Cardiac muscle cell (in vitro differentiated cells and primary cell): ENCODE measurements around the gene DFFB. TPM values are rescaled to one million over a fixed set of nuclear protein-coding genes. Genes with fewer than 3 reads are reported as not detected.

ENCODE experiments used
- DNase-seq, 2 donors: peaks; one replicate each; pipeline versions ENCODE4 v3.0.0 to v3.0.0-alpha.2; 2010 to 2017; ENCODE audit warnings: low read depth in 1 of 2, low spot score in 1 of 2
- H3K27ac ChIP-seq: fragments of 200-600 bp; sonication (generic); 2 replicates; pipeline ENCODE4 v1.5.1; 2016
- H3K27me3 ChIP-seq: fragments of 200-600 bp; sonication (generic); 2 replicates; pipeline ENCODE4 v1.6.0; 2016; ENCODE audit warnings: control low read depth
- H3K36me3 ChIP-seq: fragments of 200-600 bp; sonication (generic); 2 replicates; pipeline ENCODE4 v1.5.1; 2016; ENCODE audit warnings: control low read depth
- H3K4me1 ChIP-seq: fragments of 200-600 bp; sonication (generic); 2 replicates; pipeline ENCODE4 v1.8.1; 2017; ENCODE audit warnings: low read depth, mild to moderate bottlenecking, mixed run types
- H3K4me3 ChIP-seq: fragments of 200-600 bp; sonication (generic); 2 replicates; pipeline ENCODE4 v1.5.1; 2016; ENCODE audit warnings: mild to moderate bottlenecking
- H3K9me3 ChIP-seq: fragments of 200-600 bp; sonication (generic); 2 replicates; pipeline ENCODE4 v1.5.1; 2017; ENCODE audit warnings: low read depth, mild to moderate bottlenecking, control low read depth
- polyA plus RNA-seq: library from polyadenylated mRNA; unstranded; fragments of >200 nt; fragmentation: Nextera tagmentation; extraction: Ambion mirVana; gene quantifications from 2 replicates; pipeline ENCODE4 v1.2.1, GENCODE V29; 2016
- total RNA-seq: library from RNA; depleted of rRNA; stranded (reverse); fragments of >200 nt; gene quantifications from 2 replicates; pipeline ENCODE4 v1.2.3, GENCODE V29; 2016
- TF ChIP-seq, protein P1 (sequence below): IDR thresholded peaks from 2 replicates; pipeline ENCODE4 v1.5.1; 2012; ENCODE audit warnings: low read depth, mild to moderate bottlenecking, low read length

DFFB gene
- total and polyA plus RNA-seq, 2 experiments from 2014 or later, result 6.5 to 8.0 TPM

DNA sequence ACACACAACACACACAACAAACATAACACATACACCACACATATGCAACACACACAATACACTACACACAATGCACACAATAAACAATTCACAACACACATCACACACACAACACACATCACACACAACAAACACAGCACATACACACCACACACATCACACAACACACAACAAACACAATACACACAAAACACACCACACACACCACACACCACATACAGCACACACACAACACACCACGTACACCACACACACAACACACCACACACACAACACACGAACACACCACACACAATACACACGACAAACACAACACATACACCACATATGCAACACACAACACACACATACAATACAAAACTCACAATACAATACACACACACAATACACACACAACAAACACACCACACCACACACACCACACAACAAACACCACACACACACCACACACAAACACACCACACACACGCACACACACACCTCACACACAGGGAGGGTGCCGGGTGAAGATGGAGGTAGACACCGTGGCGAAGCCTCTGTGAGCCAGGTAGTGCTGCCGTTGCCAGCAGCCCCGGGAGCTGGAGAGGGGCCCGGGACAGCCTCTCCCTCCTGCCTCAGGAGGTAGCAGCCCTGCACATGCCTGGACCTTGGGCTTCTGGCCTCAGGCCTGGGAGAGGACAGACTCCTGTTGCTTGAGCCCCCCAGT lies 73.2 kb downstream of the DFFB start:
- no peak for DNase-seq
- H3K9me3 ChIP-seq, result no peaks in the 10 kb centered on the region
- no peaks in the 10 kb centered on the region for H3K36me3 ChIP-seq
- H3K27me3 ChIP-seq, result no peaks in the 10 kb centered on the region
- H3K4me3 ChIP-seq, result no peak overlapping the region
- no peaks in the 10 kb centered on the region for H3K4me1 ChIP-seq
- no peak overlapping the region for H3K27ac ChIP-seq
- TF ChIP-seq, protein P1, sequence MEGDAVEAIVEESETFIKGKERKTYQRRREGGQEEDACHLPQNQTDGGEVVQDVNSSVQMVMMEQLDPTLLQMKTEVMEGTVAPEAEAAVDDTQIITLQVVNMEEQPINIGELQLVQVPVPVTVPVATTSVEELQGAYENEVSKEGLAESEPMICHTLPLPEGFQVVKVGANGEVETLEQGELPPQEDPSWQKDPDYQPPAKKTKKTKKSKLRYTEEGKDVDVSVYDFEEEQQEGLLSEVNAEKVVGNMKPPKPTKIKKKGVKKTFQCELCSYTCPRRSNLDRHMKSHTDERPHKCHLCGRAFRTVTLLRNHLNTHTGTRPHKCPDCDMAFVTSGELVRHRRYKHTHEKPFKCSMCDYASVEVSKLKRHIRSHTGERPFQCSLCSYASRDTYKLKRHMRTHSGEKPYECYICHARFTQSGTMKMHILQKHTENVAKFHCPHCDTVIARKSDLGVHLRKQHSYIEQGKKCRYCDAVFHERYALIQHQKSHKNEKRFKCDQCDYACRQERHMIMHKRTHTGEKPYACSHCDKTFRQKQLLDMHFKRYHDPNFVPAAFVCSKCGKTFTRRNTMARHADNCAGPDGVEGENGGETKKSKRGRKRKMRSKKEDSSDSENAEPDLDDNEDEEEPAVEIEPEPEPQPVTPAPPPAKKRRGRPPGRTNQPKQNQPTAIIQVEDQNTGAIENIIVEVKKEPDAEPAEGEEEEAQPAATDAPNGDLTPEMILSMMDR, result no peak

DNA sequence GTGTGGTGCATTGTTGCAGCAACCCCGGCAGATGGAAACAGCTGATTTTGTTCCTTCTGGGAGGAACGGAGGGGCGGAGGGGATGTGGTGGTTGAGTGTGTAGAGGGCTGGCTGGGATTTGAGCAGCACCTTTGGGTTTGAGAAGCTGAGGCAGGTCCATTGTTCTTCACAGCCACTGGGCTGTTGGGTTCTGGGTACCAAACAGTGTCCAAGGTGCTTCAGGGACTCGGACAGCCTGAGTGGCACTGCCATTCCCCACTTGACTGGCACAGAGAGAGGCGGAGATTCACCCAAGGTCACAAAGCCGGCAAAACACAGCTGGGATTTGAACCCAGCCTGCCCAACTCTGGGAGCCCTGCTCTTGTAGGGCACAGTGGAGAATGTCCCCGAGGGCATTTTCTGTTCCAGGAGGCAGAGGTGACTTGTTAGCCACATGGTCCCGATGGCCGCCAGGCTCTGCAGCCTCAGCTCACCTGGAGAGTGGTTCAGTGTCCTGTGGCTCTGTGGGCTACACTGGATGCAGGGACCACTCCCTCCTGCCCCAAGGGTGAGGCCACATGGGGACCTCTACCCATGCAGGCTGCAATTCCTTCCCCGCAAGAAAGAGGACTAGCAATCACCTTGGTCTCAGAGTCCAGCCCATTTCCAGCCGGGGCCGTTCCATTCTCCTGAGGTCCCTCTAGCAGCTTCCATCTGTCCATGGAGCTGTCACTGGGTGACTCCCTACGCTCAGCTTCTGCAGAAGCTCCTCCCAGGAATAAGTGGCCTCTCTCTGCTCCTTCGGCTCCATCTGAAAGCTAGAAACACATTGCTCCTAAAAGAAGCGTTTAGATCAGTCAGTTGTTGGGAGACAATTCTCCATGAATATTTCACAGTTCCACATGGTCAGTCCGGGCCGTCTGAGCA lies 74.0 kb downstream of the DFFB start:
- TF ChIP-seq, protein P1, result no peak
- Histone ChIP-seq H3K4me1 (no peaks in the 10 kb centered on the region), H3K27me3 (no peaks in the 10 kb centered on the region), H3K27ac (no peak overlapping the region), H3K4me3 (no peak overlapping the region), H3K9me3 (no peaks in the 10 kb centered on the region), H3K36me3 (no peaks in the 10 kb centered on the region)
- DNase-seq, result no peak

DNA sequence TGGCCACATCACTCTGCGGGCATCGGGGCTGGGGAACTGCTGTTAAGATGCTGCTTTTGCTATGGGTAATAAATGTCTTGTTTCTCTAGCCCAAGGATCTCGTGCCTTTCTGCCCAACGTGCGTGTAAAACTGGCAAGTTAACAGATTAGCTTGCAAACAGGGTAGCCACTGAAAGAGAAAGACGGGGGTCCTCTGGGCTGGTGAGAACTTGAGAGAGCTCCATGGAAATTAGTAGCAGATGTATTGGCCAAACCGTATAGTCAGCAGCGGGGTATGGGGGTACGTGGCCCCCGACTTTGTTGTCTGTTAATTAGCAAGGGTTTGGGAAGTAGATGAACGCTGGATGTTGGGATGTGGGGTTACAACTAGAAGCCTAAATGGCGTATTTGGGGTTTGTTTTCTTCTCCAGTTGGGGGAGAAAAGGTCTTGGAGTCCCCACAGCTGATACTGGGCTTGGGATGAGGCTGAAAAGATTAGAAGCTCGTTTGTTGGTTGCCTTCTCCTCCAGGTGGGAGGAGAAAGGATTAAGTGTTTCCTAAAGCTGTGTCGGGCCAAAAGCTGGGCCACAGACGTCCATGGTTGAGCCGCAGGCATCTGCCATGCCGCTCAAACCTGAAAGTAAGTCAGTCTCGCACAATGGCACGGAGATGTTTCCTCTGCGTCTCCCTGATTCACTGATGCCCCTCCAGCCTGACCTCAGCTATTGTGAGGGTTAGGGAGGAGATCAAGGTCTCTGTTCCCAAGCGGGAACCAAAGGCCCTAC lies 75.1 kb downstream of the DFFB start:
- TF ChIP-seq, protein P1, result no peak
- Histone ChIP-seq H3K4me1 (no peaks in the 10 kb centered on the region), H3K4me3 (no peak overlapping the region), H3K36me3 (no peaks in the 10 kb centered on the region), H3K9me3 (no peaks in the 10 kb centered on the region), H3K27ac (no peak overlapping the region), H3K27me3 (no peaks in the 10 kb centered on the region)
- DNase-seq, result no peak

Other genes starting within 250 kb of the DFFB start
- gene MEGF6, start 246.0 kb upstream of the DFFB start, total RNA-seq, result 12.6 and 31.7 TPM in 2 replicates
- gene MEGF6, start 246.0 kb upstream of the DFFB start, polyA plus RNA-seq, result 11.1 and 24.5 TPM in 2 replicates
- gene TPRG1L, start 232.5 kb upstream of the DFFB start, total RNA-seq, result 9.3 and 16.0 TPM in 2 replicates
- 18.8 and 32.3 TPM in 2 replicates for gene TPRG1L, start 232.5 kb upstream of the DFFB start, polyA plus RNA-seq
- gene WRAP73, start 207.4 kb upstream of the DFFB start, total RNA-seq, result 21.6 and 24.2 TPM in 2 replicates
- 25.9 and 27.1 TPM in 2 replicates for gene WRAP73, start 207.4 kb upstream of the DFFB start, polyA plus RNA-seq
- not detected in 2 replicates for gene TP73, start 205.0 kb upstream of the DFFB start, total RNA-seq
- 0.87 and 1.0 TPM in 2 replicates for gene TP73, start 205.0 kb upstream of the DFFB start, polyA plus RNA-seq
- 0.09 TPM in 1 of 2 replicates, not detected in the other for gene CCDC27, start 105.0 kb upstream of the DFFB start, total RNA-seq
- 0.56 and 0.71 TPM in 2 replicates for gene CCDC27, start 105.0 kb upstream of the DFFB start, polyA plus RNA-seq
- 20.9 and 28.4 TPM in 2 replicates for gene SMIM1, start 84.7 kb upstream of the DFFB start, total RNA-seq
- gene SMIM1, start 84.7 kb upstream of the DFFB start, polyA plus RNA-seq, result 25.8 and 39.3 TPM in 2 replicates
- 53.5 and 67.5 TPM in 2 replicates for gene LRRC47, start 61.0 kb upstream of the DFFB start, total RNA-seq
- 61.5 and 78.3 TPM in 2 replicates for gene LRRC47, start 61.0 kb upstream of the DFFB start, polyA plus RNA-seq
- 17.9 and 21.4 TPM in 2 replicates for gene CEP104, start 265 bp upstream of the DFFB start, total RNA-seq
- gene CEP104, start 265 bp upstream of the DFFB start, polyA plus RNA-seq, result 26.3 and 32.4 TPM in 2 replicates
- gene C1orf174, start 42.8 kb downstream of the DFFB start, total RNA-seq, result 20.3 and 22.2 TPM in 2 replicates
- gene C1orf174, start 42.8 kb downstream of the DFFB start, polyA plus RNA-seq, result 17.6 and 26.1 TPM in 2 replicates